ENCODE results near the gene FBXO7.
A peak's percentile ranks its signal among the peaks of the same experiment; 100 is the strongest.
"Not testable (repeated sequence)": the region's sequence is repeated elsewhere in the genome, so short reads cannot be mapped to it uniquely, and the experiment has no call there.

FBXO7 gene

GRCh38 chr22:32474635-32475467 lies at the start of gene FBXO7:
Gene FBXO7 (plus strand): TSS chr22:32474811. CDS start chr22:32475003, 192 bp downstream.
- peak within 1 kb of the TSS; percentile 80 to 94 (median 88) for H3K4me3 ChIP-seq

GRCh38 chr22:32426881-32427280 lies 47.7 kb upstream of the FBXO7 start:
- Histone ChIP-seq H3K27ac (no peak overlapping the region), H3K4me3 (no peak overlapping the region)

More at GRCh38 chr22:32474635-32475467, at the start of gene FBXO7:
- peak within 1 kb of the TSS; percentile 96 to 100 (median 99) for H3K27ac ChIP-seq

GRCh38 chr22:32430352-32430751 lies 44.3 kb upstream of the FBXO7 start:
- no peak overlapping the region for H3K27ac ChIP-seq
- no peak overlapping the region for H3K4me3 ChIP-seq

GRCh38 chr22:32444068-32444467 lies 30.5 kb upstream of the FBXO7 start:
- Histone ChIP-seq H3K4me3 (no peak overlapping the region), H3K27ac (no peak overlapping the region)

GRCh38 chr22:32446321-32446720 lies 28.3 kb upstream of the FBXO7 start:
- H3K27ac ChIP-seq: no peak overlapping the region
- no peak overlapping the region for H3K4me3 ChIP-seq

- Histone ChIP-seq H3K4me3 (no peak overlapping the region), H3K27ac (no peak overlapping the region)
Measured at GRCh38 chr22:32448980-32449379, 25.6 kb upstream of the FBXO7 start.

GRCh38 chr22:32457031-32457430 lies 17.6 kb upstream of the FBXO7 start:
- no peak overlapping the region for H3K27ac ChIP-seq
- no peak overlapping the region for H3K4me3 ChIP-seq

- Histone ChIP-seq H3K27ac (no peak overlapping the region), H3K4me3 (peak overlapping the region in 1 of 7 experiments; percentile 12)
Measured at GRCh38 chr22:32462452-32462851, 12.2 kb upstream of the FBXO7 start.

- H3K4me3 ChIP-seq: no peak overlapping the region
- no peak overlapping the region for H3K27ac ChIP-seq
Measured at GRCh38 chr22:32465661-32466060, 8.9 kb upstream of the FBXO7 start.

GRCh38 chr22:32466496-32466895 lies 8.1 kb upstream of the FBXO7 start:
- no peak overlapping the region for H3K4me3 ChIP-seq
- no peak overlapping the region for H3K27ac ChIP-seq

- no peak overlapping the region for H3K4me3 ChIP-seq
- no peak overlapping the region for H3K27ac ChIP-seq
Measured at GRCh38 chr22:32469799-32470212, 4.8 kb upstream of the FBXO7 start.

GRCh38 chr22:32473388-32473952 lies 1.1 kb upstream of the FBXO7 start:
- H3K27ac ChIP-seq: peak overlapping the region in 15 of 21 experiments; percentile 98 to 100 (median 99)

GRCh38 chr22:32475468-32476010 lies 928 bp downstream of the FBXO7 start:
- Histone ChIP-seq H3K4me3 (peak overlapping the region; percentile 80 to 94 (median 88)), H3K27ac (peak overlapping the region in 20 of 21 experiments; percentile 96 to 100 (median 99))

More at GRCh38 chr22:32473388-32473952, 1.1 kb upstream of the FBXO7 start:
- H3K4me3 ChIP-seq: peak overlapping the region in 4 of 7 experiments; percentile 80 to 94 (median 89)

GRCh38 chr22:32476281-32477195 lies 1.9 kb downstream of the FBXO7 start:
- peak overlapping the region in 5 of 7 experiments; percentile 80 to 94 (median 88) for H3K4me3 ChIP-seq
- H3K27ac ChIP-seq: peak overlapping the region in 15 of 21 experiments; percentile 98 to 100 (median 99)

GRCh38 chr22:32477596-32477995 lies 3.0 kb downstream of the FBXO7 start:
- no peak overlapping the region for H3K27ac ChIP-seq
- no peak overlapping the region for H3K4me3 ChIP-seq

GRCh38 chr22:32478552-32478951 lies 3.9 kb downstream of the FBXO7 start:
- H3K4me3 ChIP-seq, H3K27ac ChIP-seq: not testable (repeated sequence)

- no peak overlapping the region for H3K27ac ChIP-seq
- no peak overlapping the region for H3K4me3 ChIP-seq
Measured at GRCh38 chr22:32478994-32479393, 4.4 kb downstream of the FBXO7 start.

- no peak overlapping the region for H3K27ac ChIP-seq
Measured at GRCh38 chr22:32480238-32480637, 5.6 kb downstream of the FBXO7 start.

GRCh38 chr22:32482708-32483107 lies 8.1 kb downstream of the FBXO7 start:
- no peak overlapping the region for H3K4me3 ChIP-seq
- H3K27ac ChIP-seq: no peak overlapping the region

More at GRCh38 chr22:32480238-32480637, 5.6 kb downstream of the FBXO7 start:
- H3K4me3 ChIP-seq: no peak overlapping the region
